ENCODE results near the gene C10orf88.
"Not testable (repeated sequence)": the region's sequence is repeated elsewhere in the genome, so short reads cannot be mapped to it uniquely, and the experiment has no call there.

The C10orf88 gene

DNA sequence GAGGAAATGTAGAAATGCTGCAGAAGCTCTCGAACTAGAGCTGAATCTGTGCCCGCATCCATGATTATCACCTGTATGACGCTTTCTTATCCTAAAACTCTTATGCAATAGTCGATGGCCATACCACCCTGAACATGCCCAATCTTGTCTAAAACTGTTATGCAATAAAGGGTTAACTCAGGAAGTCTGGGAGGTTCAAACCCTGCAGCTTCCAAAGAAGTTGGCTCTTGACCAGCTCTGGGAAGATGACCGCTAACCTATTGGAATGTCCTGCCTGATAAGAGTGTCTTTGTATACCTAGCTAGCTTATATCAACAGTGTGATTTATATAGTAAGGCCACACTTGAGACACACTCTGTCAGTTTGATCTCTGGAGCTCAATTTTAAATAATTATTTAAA is 3.4 kb upstream of the C10orf88 start:
- no peak for DNase-seq

DNA sequence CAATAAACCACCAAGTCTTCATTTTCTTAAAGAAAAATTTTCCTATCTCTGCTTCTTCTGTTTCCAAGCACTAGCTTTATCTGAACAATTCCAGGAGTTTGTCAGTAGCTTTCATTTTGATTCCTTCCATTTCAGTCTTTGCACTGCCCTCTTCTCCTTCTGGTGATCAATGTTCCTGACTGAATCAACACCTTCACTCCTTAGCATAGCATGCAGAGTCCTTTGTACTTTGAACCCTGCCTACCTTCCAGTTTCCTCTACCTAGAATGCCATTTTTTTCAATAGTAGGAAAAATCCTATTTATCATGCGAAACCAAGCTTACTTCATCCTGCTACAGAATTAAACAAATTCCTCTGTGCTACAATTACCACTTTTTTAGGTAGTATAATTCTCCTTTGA is 1.9 kb upstream of the C10orf88 start:
- no peak for DNase-seq

GRCh38 chr10:122954731-122955050 is 664 bp upstream of the C10orf88 start:
- no peak for DNase-seq

- no peak for DNase-seq
Observed at GRCh38 chr10:122949296-122949695, 4.7 kb downstream of the C10orf88 start.

DNA sequence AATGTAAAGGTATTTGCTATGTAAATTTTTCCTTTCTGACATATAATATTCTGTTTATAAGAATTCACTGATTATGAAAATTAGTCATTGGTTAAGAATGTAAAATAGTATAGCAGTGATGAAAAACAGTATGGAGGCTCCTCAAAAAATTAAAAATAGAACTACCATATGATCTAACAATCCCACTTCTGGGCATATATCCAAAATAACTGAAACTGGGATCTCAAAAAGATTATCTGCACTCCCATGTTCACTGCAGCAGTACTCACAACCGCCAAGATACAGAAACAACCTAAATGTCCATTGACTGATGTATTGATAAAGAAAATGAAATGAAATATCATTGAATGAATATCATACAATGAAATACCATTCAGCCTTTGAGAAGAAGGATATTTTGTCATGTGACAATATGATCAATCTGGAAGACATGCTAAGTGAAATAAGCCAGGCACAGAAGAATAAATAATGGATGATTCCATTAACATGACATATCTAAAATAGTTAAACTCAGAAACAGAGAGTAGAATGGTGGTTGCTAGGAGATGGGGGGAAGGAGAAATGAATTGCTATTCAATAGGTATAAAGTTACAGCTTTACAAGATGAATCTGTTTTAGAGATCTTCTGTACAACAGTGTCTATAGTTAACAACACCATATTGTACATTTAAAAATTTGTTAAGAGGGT is 14.0 kb downstream of the C10orf88 start:
- DNase-seq = peak; percentile 87

DNA sequence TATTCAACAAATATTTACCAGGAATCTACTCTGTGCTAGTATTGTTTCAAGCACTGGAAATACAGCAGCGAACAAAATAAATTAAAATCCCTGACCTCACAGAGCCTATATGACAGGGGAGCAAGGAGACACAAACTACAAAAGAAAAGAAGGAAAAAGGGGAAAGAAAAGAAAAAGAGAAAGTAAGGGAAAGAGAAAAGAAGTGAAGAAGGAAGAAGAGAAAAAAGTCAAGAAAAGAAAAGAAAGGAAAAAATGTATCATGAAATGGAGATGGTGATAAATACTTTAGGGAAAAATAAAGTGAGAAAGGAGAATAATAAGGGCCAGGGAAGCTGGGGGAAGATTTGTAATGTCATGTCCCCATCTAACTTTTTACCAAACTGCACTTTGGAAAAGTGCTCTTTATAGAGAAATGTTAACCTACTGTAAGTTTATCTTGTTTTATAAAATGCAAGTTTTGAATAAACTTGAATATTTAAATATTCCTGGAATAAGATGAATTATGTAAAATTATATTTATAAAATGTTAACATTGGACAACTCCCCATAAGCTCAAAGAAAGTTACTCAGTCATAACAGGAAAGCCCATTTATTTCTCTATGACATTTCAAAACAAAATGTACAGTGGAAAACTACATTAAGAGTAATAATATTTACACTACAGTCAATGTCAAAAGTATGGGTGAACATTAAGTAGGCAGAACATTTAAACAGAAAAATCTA is 14.7 kb downstream of the C10orf88 start:
- DNase-seq = no peak

DNA sequence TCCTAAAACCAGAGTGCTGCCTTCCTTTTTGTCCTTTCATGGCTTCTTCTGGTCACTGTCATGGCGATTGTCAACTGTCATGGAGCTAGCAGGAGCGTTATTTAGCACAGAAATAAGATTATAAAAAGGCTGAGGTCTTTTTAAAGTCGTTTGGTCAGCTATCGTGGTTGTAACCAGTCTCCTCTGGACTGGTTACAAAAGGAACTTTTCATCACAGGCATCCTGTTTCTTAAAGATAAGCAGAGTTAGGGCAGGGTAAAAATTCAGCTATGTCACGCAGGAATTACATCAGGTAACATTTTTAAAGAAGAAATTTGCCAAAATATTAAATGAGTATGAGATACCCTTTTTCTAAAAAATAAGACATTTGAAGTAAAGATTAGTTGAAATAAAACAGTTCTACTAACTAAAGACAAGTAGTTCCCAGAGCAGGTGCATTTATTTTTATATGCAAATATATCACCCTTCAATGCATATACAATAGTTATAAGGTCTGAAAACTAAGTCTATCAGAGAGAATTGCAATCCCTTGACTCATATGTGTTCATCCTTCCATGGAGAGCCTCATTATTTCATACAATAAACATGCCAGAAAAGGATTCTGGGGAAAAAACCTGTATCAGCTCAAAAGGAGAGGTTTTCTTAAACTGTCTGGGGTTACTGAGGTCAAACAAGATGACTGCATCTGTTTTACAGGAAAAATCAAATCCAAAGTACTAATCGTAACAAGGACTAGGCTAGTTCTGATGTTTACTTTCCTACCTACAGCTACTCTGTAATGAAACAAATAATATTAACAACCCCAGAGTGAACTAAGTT is 22.7 kb downstream of the C10orf88 start:
- DNase-seq = peak; percentile 7

DNA sequence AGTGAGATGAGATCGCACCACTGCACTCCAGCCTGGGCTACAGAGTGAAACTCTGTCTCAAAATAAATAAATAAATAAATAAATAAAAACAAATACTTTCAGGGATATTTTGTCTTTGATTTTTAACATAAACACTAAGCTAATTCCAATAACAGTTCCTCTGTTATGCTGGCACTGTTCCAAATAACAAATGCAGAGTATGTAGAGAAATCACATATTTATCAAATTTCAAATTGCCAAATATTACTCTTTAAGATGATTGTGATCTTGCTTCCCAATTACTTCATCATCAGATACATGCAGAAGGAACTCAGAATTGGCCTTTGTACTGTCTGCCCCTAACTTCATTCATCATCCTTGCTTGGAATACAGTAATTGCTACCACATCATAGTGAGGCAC is 23.9 kb downstream of the C10orf88 start:
- no peak for DNase-seq

DNA sequence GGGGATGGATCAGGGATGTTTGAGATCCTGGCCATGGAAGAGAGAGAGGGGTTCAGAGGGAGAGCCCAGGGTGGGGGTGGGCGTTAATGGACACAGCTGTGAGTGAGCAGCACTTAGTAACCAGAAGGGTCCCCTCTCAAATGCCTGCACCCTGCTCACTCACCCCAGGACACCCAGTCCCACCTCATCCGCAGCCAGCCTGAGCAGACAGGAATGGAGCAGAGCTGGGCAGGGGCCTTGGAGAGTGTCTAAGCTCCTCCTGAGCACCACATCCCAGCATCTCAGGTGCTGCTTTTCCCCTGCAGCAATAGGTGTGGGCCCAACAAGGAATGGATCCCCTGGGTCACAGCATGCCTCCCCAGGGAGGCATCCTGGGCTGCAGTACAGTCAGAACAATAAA is 38.3 kb downstream of the C10orf88 start:
- DNase-seq = no peak

DNA sequence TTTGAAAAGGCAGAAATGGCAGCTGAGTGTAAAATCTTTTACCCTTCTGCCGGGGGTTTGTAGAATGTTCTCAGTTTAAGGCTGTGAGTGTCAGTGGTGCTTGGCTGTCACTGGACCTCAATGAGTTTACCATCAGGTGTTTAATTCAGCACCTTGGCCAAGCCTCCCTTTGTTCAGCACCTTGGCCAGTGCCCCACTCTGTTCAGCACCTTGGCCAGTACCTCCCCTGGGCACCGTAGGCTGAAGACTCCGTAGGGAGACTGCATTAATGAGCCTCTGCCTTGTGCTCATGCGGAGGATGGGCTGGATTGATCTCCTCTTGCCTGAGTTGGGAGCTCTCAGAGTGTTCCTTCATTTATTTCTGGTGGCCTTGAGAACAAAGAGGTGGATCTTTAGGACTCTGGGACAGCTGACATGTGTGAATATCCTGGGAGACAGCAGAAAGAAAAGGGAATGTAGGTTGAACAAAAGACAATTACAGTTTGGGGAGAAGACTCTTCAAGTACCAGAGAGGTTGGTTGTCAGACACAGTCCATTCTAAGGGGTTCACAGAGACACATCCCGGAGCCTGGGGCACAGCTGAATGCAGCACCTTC is 42.0 kb downstream of the C10orf88 start:
- DNase-seq = peak; percentile 54

- no peak for DNase-seq
Observed at GRCh38 chr10:122910310-122910709, 43.7 kb downstream of the C10orf88 start, which contains the start of gene FAM24A. FAM24A (plus strand) TSS chr10:122910610; CDS start chr10:122911635, 1,025 bp downstream.

DNA sequence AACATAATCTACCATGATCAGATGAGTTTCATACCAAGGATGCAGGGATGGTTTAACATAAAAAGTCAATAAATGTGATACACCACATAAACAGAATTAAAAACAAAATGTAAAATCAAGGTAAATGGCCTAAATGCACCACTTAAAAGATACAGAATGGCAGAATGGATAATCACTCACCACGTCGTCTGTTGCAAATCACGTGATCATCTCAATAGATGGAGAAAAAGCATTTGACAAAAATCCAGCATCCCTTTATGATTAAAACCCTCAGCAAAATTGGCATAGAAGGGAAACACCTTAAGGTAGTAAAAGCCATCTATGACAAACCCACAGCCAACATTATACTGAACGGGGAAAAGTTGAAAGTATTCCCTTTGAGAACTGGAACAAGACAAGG is 50.2 kb downstream of the C10orf88 start:
- not testable (repeated sequence) for DNase-seq

DNA sequence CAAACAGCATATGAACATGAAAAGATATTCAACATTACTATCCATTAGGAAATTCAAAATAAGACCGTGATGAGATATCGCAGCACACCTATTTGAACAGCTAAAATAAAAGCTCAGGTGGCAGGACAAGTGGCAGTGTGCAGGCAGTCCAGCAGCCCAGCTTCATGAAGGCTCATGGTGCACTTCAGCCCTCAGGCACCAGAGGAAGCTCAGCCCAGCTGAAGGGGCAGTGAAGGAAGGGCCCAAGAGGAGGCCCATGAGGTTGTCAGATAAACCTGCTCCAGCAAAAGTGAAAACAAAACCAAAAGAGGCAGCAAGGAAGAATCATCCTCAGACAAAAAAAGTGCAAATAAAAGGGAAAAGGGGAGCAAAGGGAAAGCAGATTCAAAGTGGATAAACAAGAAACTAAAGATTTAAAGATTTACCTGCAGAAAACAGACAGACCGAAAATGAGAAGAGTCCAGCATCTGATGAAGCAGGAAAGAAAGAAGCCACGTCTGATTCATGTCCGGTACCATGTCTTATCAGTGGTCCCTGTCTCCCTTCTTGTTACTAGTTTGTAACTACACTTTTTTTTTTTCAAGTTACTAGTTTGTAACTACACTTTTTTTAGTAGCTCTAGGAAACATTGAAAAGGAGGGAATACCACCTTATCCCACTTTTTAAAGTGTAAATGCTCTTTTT is 59.6 kb downstream of the C10orf88 start:
- DNase-seq = no peak

- no peak for DNase-seq
Observed at GRCh38 chr10:122884166-122884565, 69.9 kb downstream of the C10orf88 start.

DNA sequence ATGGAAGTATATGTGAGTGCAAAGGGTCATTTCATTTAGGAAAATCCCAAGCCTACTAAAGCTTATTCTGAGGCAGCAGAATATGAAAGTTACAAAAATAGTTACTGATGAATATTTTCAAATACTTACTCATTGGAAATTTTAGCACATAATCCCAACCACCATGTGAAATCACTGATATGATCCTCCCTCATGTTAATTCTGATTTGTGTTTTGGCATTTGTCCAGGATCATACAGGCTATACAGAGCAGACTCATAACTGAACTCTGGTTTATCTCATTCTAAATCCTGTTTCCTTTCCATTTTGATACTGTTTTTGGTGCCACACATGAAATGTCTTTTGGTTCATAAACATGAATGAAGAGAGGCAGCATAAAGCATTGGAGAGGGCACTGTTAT is 71.3 kb downstream of the C10orf88 start:
- no peak for DNase-seq

All from fibroblast of skin of right biceps (primary cell).